HG02884 (cell line): ENCODE measurements around the gene SRPK2.

Experiments
- ATAC-seq: cut with Tn5 transposase; IDR thresholded peaks from one replicate; pipeline ENCODE4 v1.9.1; 2021; ENCODE audit warnings: mild to moderate bottlenecking, moderate library complexity; ENCODE audit not compliant: unreplicated experiment

SRPK2 gene

GRCh38 chr7:105229641-105230040 lies 159.1 kb downstream of the SRPK2 start:
- no peak for ATAC-seq

- no peak for ATAC-seq
Measured at GRCh38 chr7:105228555-105228954, 160.2 kb downstream of the SRPK2 start.

GRCh38 chr7:105227391-105227790 lies 161.3 kb downstream of the SRPK2 start:
- no peak for ATAC-seq

- ATAC-seq: peak; percentile 72
Measured at GRCh38 chr7:105224884-105225651, 163.7 kb downstream of the SRPK2 start.

- no peak for ATAC-seq
Measured at GRCh38 chr7:105222953-105223352, 165.8 kb downstream of the SRPK2 start.

GRCh38 chr7:105219771-105220160 lies 169.0 kb downstream of the SRPK2 start:
- ATAC-seq: no peak

GRCh38 chr7:105218939-105219770 lies 169.6 kb downstream of the SRPK2 start:
- no peak for ATAC-seq

- no peak for ATAC-seq
Measured at GRCh38 chr7:105218215-105218614, 170.5 kb downstream of the SRPK2 start.

- no peak for ATAC-seq
Measured at GRCh38 chr7:105216786-105217185, 171.9 kb downstream of the SRPK2 start.

GRCh38 chr7:105215821-105216220 lies 172.9 kb downstream of the SRPK2 start:
- no peak for ATAC-seq

GRCh38 chr7:105215182-105215581 lies 173.5 kb downstream of the SRPK2 start:
- no peak for ATAC-seq

- no peak for ATAC-seq
Measured at GRCh38 chr7:105213611-105214010, 175.1 kb downstream of the SRPK2 start.

GRCh38 chr7:105212212-105212611 lies 176.5 kb downstream of the SRPK2 start:
- ATAC-seq: no peak

- peak; percentile 86 for ATAC-seq
Measured at GRCh38 chr7:105210721-105211205, 178.0 kb downstream of the SRPK2 start.

- no peak for ATAC-seq
Measured at GRCh38 chr7:105209870-105210269, 178.9 kb downstream of the SRPK2 start.

GRCh38 chr7:105209433-105209832 lies 179.3 kb downstream of the SRPK2 start:
- ATAC-seq: no peak

GRCh38 chr7:105206985-105207384 lies 181.7 kb downstream of the SRPK2 start:
- ATAC-seq: no peak

- no peak for ATAC-seq
Measured at GRCh38 chr7:105205592-105206237, 183.0 kb downstream of the SRPK2 start.

- ATAC-seq: no peak
Measured at GRCh38 chr7:105204953-105205352, 183.8 kb downstream of the SRPK2 start.

- no peak for ATAC-seq
Measured at GRCh38 chr7:105204520-105204919, 184.2 kb downstream of the SRPK2 start.

- ATAC-seq: no peak
Measured at GRCh38 chr7:105202616-105203015, 186.1 kb downstream of the SRPK2 start.
